Body of pancreas (tissue), 4 donors: Measurements from ENCODE around the gene ESD. TPM values are rescaled to one million over a fixed set of nuclear protein-coding genes. Genes with fewer than 3 reads are reported as not detected.
"Not testable (repeated sequence)": the region's sequence is repeated elsewhere in the genome, so short reads cannot be mapped to it uniquely, and the experiment has no call there.

Experiments used
- ATAC-seq: fragments of 150-250 bp; one replicate; pipeline ENCODE4 v1.9.1; 2016
- DNase-seq, 4 donors: peaks; one replicate each; pipeline ENCODE4 v3.0.0-alpha.2; 2019
- H3K27ac ChIP-seq, 4 donors: fragments of 200-600 bp; sonication (generic); 1 replicate in 3 of 4; 2 replicates in 1 of 4; pipeline versions ENCODE4 v1.5.1 to v1.6.1; 2016 to 2019; ENCODE audit warnings: mild to moderate bottlenecking in 1 of 4, mixed read lengths in 1 of 4, moderate library complexity in 1 of 4
- H3K27me3 ChIP-seq, 2 donors: fragments of 200-600 bp; sonication (generic); one replicate each; pipeline ENCODE4 v1.6.0; 2016; ENCODE audit warnings: mild to moderate bottlenecking in 1 of 2
- H3K36me3 ChIP-seq, 2 donors: fragments of 200-600 bp; sonication (generic); replicated peaks in 1 of 2; 2 replicates each; pipeline ENCODE4 v1.5.1; 2016; ENCODE audit warnings: low read depth in 2 of 2; ENCODE audit not compliant: insufficient read depth in 1 of 2
- H3K4me1 ChIP-seq: fragments of 200-600 bp; sonication (generic); one replicate; pipeline ENCODE4 v1.6.0; 2016
- H3K4me3 ChIP-seq, 2 donors: fragments of 200-600 bp; sonication (generic); 1 replicate in 1 of 2; 2 replicates in 1 of 2; pipeline ENCODE4 v1.5.1; 2016 to 2019
- H3K9me3 ChIP-seq, 3 donors: fragments of 200-600 bp; sonication (generic); 1 replicate in 2 of 3; 2 replicates in 1 of 3; pipeline ENCODE4 v1.5.1; 2016
- POLR2A ChIP-seq, 3 donors: fragments of 450-650 bp; IDR thresholded peaks; one replicate each; pipeline ENCODE4 v1.6.1; 2016; ENCODE audit warnings: antibody characterized with exemption in 3 of 3, mild to moderate bottlenecking in 2 of 3
- WGBS, 2 donors: methylation state at CpG; one replicate each; pipeline ENCODE4 v1.1.5; 2017; 5-methylcytosine and 5-hydroxymethylcytosine counted together
- intact Hi-C: fragments of 100-400 bp; cut with DNase I; formaldehyde crosslinking; loops from one replicate; pipeline ENCODE4 v1.15.1; 2023
- total RNA-seq, 2 donors: library from RNA; depleted of rRNA; stranded (reverse); fragments of >200 nt; gene quantifications; one replicate each; pipeline ENCODE4 v1.1.0, GENCODE V29; 2016
- TF ChIP-seq, protein P1 (sequence below), 7 experiments: fragments of 450-650 bp in 4 of 7; fragments of 200-600 bp in 3 of 7; sonication (generic) in 3 of 7; IDR thresholded peaks; one replicate each; pipeline ENCODE4 v1.5.1; 2016 to 2019; ENCODE audit warnings: antibody characterized with exemption in 7 of 7

ESD gene
- total RNA-seq, 2 donors from 2014 or later, result 24.4 to 45.4 TPM

DNA sequence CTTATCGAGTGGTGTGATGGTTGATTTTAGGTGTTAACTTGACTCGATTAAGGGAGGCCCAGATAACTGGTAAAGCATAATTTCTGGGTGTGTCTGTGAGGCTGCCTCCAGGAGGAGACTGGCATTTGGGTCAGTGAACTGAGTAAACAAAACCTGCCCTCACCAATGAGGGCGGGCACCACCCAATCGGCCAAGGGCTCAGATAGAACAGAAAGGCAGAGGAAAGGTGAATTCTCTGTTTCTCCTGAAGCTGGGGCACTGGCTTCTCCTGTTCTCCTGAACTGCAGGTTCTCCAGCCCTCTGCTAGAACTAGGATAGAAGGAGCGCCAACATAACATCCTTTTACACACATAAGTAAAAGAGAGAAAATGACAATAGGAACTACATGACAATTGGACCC, 35.1 kb downstream of the ESD start:
- DNase-seq, result no peak
- H3K4me1 ChIP-seq, result peaks cover 6% of the 10 kb centered on the region
- no peak for ATAC-seq
- H3K9me3 ChIP-seq, result no peaks in the 10 kb centered on the region
- no peaks in the 10 kb centered on the region for H3K36me3 ChIP-seq
- no peak overlapping the region for H3K4me3 ChIP-seq
- H3K27me3 ChIP-seq, result no peaks in the 10 kb centered on the region
- WGBS, 2 donors, result 48 to 67% methylated on average over 5 of the region's 5 CpGs
- intact Hi-C loops, result no loop called here
- H3K27ac ChIP-seq, result no peak overlapping the region
- TF ChIP-seq, protein P1, sequence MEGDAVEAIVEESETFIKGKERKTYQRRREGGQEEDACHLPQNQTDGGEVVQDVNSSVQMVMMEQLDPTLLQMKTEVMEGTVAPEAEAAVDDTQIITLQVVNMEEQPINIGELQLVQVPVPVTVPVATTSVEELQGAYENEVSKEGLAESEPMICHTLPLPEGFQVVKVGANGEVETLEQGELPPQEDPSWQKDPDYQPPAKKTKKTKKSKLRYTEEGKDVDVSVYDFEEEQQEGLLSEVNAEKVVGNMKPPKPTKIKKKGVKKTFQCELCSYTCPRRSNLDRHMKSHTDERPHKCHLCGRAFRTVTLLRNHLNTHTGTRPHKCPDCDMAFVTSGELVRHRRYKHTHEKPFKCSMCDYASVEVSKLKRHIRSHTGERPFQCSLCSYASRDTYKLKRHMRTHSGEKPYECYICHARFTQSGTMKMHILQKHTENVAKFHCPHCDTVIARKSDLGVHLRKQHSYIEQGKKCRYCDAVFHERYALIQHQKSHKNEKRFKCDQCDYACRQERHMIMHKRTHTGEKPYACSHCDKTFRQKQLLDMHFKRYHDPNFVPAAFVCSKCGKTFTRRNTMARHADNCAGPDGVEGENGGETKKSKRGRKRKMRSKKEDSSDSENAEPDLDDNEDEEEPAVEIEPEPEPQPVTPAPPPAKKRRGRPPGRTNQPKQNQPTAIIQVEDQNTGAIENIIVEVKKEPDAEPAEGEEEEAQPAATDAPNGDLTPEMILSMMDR (IDR thresholded peaks at IDR 0.05), result no peak
- no peak for TF ChIP-seq POLR2A (IDR thresholded peaks at IDR 0.05)

DNA sequence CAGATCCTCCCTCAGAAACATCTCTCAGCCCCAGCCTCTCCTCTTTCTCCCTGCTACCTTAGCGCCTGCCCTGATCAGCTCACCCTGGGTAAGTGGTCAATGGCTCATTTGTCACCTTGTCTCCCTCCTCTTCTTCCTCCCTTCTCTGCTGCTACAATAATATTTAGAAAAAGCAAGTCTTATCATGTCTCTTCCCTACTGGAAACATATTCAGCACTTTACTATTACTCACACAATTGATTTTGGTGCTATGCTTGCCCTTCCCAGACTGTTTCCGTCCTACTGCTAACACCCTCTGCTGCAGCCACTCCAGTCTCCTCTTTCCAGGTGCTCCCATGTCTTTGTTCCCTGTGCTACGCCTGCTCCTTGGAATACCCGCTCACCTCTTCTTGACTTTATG, 35.8 kb downstream of the ESD start:
- H3K27me3 ChIP-seq, result no peaks in the 10 kb centered on the region
- no peak for DNase-seq
- H3K9me3 ChIP-seq, result no peaks in the 10 kb centered on the region
- WGBS, 2 donors, result 83 to 84% methylated on average over 4 of the region's 4 CpGs
- ATAC-seq, result no peak
- H3K4me1 ChIP-seq, result peaks cover 6% of the 10 kb centered on the region
- intact Hi-C loops, result no loop called here
- H3K4me3 ChIP-seq, result no peak overlapping the region
- no peaks in the 10 kb centered on the region for H3K36me3 ChIP-seq
- no peak overlapping the region for H3K27ac ChIP-seq
- TF ChIP-seq, protein P1 (IDR thresholded peaks at IDR 0.05), result no peak
- no peak for TF ChIP-seq POLR2A (IDR thresholded peaks at IDR 0.05)

DNA sequence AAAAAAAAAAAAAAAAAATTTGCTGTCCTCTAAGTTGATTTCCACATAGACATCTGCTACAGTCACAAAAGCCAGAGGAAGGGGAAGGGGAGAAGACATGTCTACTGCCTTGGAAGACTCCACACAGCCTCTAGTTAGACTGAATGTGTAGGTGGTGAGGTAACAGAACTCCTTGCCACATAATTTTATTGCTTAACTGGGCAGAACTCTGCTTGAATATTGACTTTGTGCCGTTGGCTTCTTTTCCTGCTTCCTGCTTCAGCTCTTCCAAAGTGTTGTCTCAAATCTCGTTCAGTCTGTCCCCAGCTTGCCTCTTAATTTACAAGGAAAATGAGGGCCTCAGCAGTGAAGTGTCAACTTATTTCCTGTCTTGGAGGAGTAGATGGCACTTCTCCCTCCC, 37.1 kb downstream of the ESD start:
- peak overlapping the region in 2 of 4 donors; percentile 12 to 24 for H3K27ac ChIP-seq
- DNase-seq, result peak in 1 of 4 donors; percentile 20
- no peaks in the 10 kb centered on the region for H3K36me3 ChIP-seq

DNA sequence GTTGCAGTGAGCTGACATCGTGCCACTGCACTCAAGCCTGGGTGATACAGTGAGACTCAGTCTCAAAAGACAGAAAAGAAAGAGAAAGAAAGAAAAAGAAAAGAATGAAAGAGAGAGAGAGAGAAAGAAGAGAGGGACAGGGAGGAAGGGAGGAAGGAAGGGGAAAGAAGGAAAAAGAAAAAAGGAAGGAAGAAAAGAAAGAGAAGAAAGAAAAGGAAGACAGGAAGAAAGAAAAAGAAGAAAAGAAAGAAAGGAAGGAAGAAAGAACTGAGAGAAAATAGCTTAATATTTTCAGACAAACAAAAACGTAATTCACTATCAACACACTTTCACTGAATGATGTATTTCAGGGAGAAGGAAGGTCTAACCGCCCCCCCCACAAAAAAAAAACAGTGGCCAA, 39.3 kb downstream of the ESD start:
- Histone ChIP-seq H3K9me3 (no peaks in the 10 kb centered on the region), H3K36me3 (no peaks in the 10 kb centered on the region), H3K4me1 (peaks cover 6% of the 10 kb centered on the region), H3K4me3 (no peak overlapping the region), H3K27ac (no peak overlapping the region), H3K27me3 (no peaks in the 10 kb centered on the region)
- TF ChIP-seq, protein P1 (IDR thresholded peaks at IDR 0.05), result no peak
- TF ChIP-seq POLR2A (IDR thresholded peaks at IDR 0.05), result no peak
- WGBS, 2 donors, result 55 to 64% methylated on average over 3 of the region's 3 CpGs
- no peak for ATAC-seq
- no peak for DNase-seq
- intact Hi-C loops, result no loop called here

More for the DNA sequence above, 37.1 kb downstream of the ESD start:
- no peak overlapping the region for H3K4me3 ChIP-seq
- TF ChIP-seq, protein P1 (IDR thresholded peaks at IDR 0.05), result no peak
- no peak for TF ChIP-seq POLR2A (IDR thresholded peaks at IDR 0.05)
- no peaks in the 10 kb centered on the region for H3K27me3 ChIP-seq
- ATAC-seq, result peak; percentile 74
- peaks cover 6% of the 10 kb centered on the region for H3K4me1 ChIP-seq
- no peaks in the 10 kb centered on the region for H3K9me3 ChIP-seq
- WGBS, 2 donors, result 0 to 3% methylated on average over 2 of the region's 2 CpGs
- intact Hi-C loops, result no loop called here

DNA sequence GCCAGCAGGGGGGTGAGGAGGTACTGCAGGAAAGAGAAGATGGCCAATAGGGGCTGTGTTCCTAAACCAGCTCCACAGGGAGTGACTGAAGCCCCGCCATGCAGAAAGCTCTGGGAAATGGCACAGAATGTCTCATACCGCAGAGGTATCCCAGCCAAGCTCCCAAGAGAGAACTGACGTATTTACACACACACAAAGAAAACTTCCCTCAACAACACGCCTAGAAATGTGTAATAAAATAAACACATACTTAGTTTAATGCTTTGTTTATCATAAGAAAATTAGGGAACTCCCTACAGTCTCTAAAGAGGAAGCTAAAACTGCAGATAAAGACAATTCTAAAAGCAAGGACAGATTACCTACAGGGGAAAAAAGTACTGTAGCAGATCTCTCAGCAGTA, 40.0 kb downstream of the ESD start:
- ATAC-seq (no peak), DNase-seq (no peak)
- intact Hi-C loops, result no loop called here
- WGBS, 2 donors, result 37 to 50% methylated on average over 4 of the region's 4 CpGs
- Histone ChIP-seq H3K36me3 (no peaks in the 10 kb centered on the region), H3K27ac (no peak overlapping the region), H3K4me3 (no peak overlapping the region), H3K9me3 (no peaks in the 10 kb centered on the region), H3K4me1 (peaks cover 6% of the 10 kb centered on the region), H3K27me3 (no peaks in the 10 kb centered on the region)
- TF ChIP-seq, protein P1 (IDR thresholded peaks at IDR 0.05), result no peak
- no peak for TF ChIP-seq POLR2A (IDR thresholded peaks at IDR 0.05)

DNA sequence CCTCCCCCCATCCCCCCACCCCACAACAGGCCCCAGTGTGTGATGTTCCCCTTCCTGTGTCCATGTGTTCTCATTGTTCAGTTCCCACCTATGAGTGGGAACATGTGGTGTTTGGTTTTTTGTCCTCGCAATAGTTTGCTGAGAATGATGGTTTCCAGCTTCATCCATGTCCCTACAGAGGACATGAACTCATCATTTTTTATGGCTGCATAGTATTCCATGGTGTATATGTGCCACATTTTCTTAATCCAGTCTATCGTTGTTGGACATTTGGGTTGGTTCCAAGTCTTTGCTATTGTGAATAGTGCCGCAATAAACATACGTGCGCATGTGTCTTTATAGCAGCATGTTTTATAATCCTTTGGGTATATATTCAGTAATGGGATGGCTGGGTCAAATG, 41.5 kb downstream of the ESD start:
- 83 to 88% methylated on average over 1 to 5 of the region's 5 CpGs for WGBS, 2 donors
- DNase-seq, ATAC-seq, H3K9me3 ChIP-seq, H3K4me3 ChIP-seq, H3K36me3 ChIP-seq, H3K27me3 ChIP-seq, intact Hi-C loops, H3K4me1 ChIP-seq, H3K27ac ChIP-seq: not testable (repeated sequence)
